Lung (tissue), 12 donors: ENCODE data around the gene PC. TPM values are rescaled to one million over a fixed set of nuclear protein-coding genes. Genes with fewer than 3 reads are reported as not detected.

Experiments
- ATAC-seq: fragments of 200-7000 bp; cut with Tn5 transposase; one replicate; pipeline ENCODE4 v1.9.1; 2020; ENCODE audit warnings: moderate number of reproducible peaks; ENCODE audit not compliant: insufficient read depth, low FRiP score
- DNase-seq, 3 donors: peaks; one replicate each; pipeline ENCODE4 v3.0.0-alpha.2; 2013 to 2017
- H3K27ac ChIP-seq, 2 donors: one replicate each; pipeline ENCODE4 v1.5.1; 2013; ENCODE audit warnings: mild to moderate bottlenecking in 2 of 2, moderate library complexity in 2 of 2, control low read depth in 1 of 2, inconsistent platforms in 1 of 2, low read depth in 1 of 2, low read length in 1 of 2
- H3K27me3 ChIP-seq, 3 donors: one replicate each; pipeline ENCODE4 v1.5.1; 2013; ENCODE audit warnings: low read length in 2 of 3; ENCODE audit not compliant: control insufficient read depth in 3 of 3, insufficient read depth in 3 of 3
- H3K36me3 ChIP-seq, 4 donors: one replicate each; pipeline ENCODE4 v1.5.1; 2013; ENCODE audit warnings: low read length in 4 of 4, mild to moderate bottlenecking in 1 of 4, moderate library complexity in 1 of 4; ENCODE audit not compliant: control insufficient read depth in 4 of 4, insufficient read depth in 4 of 4
- H3K4me1 ChIP-seq, 5 donors: one replicate each; pipeline ENCODE4 v1.5.1; 2013; ENCODE audit warnings: low read length in 5 of 5, mild to moderate bottlenecking in 2 of 5, moderate library complexity in 1 of 5; ENCODE audit not compliant: control insufficient read depth in 5 of 5, insufficient read depth in 5 of 5
- H3K4me3 ChIP-seq: one replicate; pipeline ENCODE4 v1.5.1; 2013; ENCODE audit warnings: mild to moderate bottlenecking, control low read depth, moderate library complexity
- H3K9ac ChIP-seq, 2 donors: one replicate each; pipeline ENCODE4 v1.5.1; 2013; ENCODE audit warnings: low read length in 2 of 2, control low read depth in 1 of 2; ENCODE audit not compliant: insufficient read depth in 1 of 2
- H3K9me3 ChIP-seq, 4 donors: one replicate each; pipeline ENCODE4 v1.5.1; 2013; ENCODE audit warnings: low read length in 3 of 4, mild to moderate bottlenecking in 1 of 4, moderate library complexity in 1 of 4; ENCODE audit not compliant: control insufficient read depth in 4 of 4, insufficient read depth in 3 of 4
- WGBS, 2 donors: extraction: QIAGEN DNeasy Blood & Tissue Kit; methylation state at CpG; one replicate each; pipeline ENCODE4 v1.1.7; 2013; 5-methylcytosine and 5-hydroxymethylcytosine counted together
- polyA plus RNA-seq, 2 donors: library from polyadenylated mRNA; stranded (reverse); fragments of 200-250 nt; gene quantifications; one replicate each; pipeline ENCODE4 v1.2.1, GENCODE V29; 2013
- total RNA-seq, 2 donors: library from RNA; depleted of rRNA in 1 of 2; stranded (reverse); fragments of >200 nt in 1 of 2; gene quantifications; one replicate each; pipeline ENCODE4 v1.2.1, GENCODE V29; 2014 to 2021
- TF ChIP-seq, protein P1 (sequence below): IDR thresholded peaks from 2 replicates; pipeline ENCODE4 v1.5.1; 2012; ENCODE audit warnings: mild to moderate bottlenecking; ENCODE audit errors: control extremely low read depth, extremely low read depth
- donor health status: control.
- donor health status: control.
- donor health status: Bipolar disorder and iron deficiency.
- donor health status: healthy.
- donor health status: DM: yes; HTN: yes; CAD: no.

PC gene
- total and polyA plus RNA-seq, 4 donors: 5.5 to 32.5 (median 12.0) TPM

DNA sequence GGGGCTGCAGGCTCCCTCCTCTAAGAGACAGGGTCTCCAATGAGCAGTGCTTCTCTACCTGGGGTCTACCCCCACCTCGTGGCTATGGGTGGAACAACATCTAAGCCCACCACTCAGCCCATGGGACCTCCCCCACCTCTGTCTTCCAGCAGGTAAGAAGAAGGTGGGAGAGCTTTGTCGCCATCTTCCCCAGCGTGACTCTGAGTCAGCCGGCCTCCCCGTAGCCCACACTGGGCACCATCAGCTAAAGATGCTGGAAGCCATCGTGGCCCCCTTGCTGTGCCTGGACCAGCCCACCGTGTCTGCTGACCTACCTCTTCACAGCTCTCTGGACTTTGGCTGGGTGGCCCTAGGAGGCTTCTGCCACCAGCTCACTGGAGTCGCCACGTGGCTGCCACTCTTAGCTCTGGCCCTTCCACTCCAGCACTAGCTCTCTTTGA, 17.9 kb upstream of the PC start:
- WGBS, 2 donors: 55 to 56% methylated on average over 9 of the region's 9 CpGs
- TF ChIP-seq, protein P1, sequence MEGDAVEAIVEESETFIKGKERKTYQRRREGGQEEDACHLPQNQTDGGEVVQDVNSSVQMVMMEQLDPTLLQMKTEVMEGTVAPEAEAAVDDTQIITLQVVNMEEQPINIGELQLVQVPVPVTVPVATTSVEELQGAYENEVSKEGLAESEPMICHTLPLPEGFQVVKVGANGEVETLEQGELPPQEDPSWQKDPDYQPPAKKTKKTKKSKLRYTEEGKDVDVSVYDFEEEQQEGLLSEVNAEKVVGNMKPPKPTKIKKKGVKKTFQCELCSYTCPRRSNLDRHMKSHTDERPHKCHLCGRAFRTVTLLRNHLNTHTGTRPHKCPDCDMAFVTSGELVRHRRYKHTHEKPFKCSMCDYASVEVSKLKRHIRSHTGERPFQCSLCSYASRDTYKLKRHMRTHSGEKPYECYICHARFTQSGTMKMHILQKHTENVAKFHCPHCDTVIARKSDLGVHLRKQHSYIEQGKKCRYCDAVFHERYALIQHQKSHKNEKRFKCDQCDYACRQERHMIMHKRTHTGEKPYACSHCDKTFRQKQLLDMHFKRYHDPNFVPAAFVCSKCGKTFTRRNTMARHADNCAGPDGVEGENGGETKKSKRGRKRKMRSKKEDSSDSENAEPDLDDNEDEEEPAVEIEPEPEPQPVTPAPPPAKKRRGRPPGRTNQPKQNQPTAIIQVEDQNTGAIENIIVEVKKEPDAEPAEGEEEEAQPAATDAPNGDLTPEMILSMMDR: no peak

DNA sequence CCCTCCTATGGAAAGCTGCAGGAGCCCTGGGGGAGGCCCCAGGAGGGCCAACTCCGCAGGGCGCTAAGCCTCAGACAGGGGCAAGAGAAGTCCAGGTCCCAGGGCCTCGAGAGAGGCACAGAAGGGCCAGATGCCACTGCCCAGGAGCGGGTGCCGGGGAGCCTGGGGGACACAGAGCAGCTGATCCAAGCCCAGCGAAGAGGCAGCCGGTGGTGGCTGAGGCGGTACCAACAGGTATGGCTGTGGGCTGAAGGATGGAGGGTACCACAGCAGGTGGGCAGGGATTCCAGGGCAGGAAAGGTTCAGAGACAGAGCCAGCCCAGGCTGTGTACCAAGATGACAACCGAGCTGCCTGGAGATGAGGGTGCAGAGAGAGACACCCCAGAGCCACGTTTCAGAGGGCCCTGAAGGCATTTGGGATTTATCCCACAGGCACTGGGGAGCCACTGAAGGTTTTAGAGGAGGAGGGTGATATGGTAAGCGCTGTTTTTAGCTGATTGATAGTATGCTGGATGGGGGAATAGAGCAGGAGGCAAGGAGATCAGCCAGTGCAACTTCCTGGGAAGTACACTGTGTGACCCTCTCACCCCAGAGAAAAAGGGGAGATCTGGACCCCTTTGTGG, 17.3 kb upstream of the PC start:
- H3K27me3 ChIP-seq: peaks cover 0 to 1% (median 0%) of the 10 kb centered on the region in 3 donors
- H3K9me3 ChIP-seq: peaks cover 0 to 10% (median 1%) of the 10 kb centered on the region in 4 donors
- DNase-seq: no peak
- TF ChIP-seq, protein P1: no peak
- WGBS, 2 donors: 71 to 73% methylated on average over 11 of the region's 11 CpGs
- H3K9ac ChIP-seq: no peak overlapping the region
- no peaks in the 10 kb centered on the region for H3K36me3 ChIP-seq
- peaks cover 0 to 5% (median 0%) of the 10 kb centered on the region in 5 donors for H3K4me1 ChIP-seq
- no peak overlapping the region for H3K4me3 ChIP-seq
- no peak overlapping the region for H3K27ac ChIP-seq
- no peak for ATAC-seq

More for the DNA sequence above, 17.9 kb upstream of the PC start:
- Histone ChIP-seq H3K4me1 (peaks cover 0 to 4% (median 0%) of the 10 kb centered on the region in 5 donors), H3K36me3 (no peaks in the 10 kb centered on the region), H3K27ac (no peak overlapping the region), H3K9ac (no peak overlapping the region), H3K4me3 (no peak overlapping the region), H3K9me3 (peaks cover 0 to 10% (median 1%) of the 10 kb centered on the region in 4 donors), H3K27me3 (no peaks in the 10 kb centered on the region)
- ATAC-seq (no peak), DNase-seq (peak; percentile 15 to 39 (median 37))

DNA sequence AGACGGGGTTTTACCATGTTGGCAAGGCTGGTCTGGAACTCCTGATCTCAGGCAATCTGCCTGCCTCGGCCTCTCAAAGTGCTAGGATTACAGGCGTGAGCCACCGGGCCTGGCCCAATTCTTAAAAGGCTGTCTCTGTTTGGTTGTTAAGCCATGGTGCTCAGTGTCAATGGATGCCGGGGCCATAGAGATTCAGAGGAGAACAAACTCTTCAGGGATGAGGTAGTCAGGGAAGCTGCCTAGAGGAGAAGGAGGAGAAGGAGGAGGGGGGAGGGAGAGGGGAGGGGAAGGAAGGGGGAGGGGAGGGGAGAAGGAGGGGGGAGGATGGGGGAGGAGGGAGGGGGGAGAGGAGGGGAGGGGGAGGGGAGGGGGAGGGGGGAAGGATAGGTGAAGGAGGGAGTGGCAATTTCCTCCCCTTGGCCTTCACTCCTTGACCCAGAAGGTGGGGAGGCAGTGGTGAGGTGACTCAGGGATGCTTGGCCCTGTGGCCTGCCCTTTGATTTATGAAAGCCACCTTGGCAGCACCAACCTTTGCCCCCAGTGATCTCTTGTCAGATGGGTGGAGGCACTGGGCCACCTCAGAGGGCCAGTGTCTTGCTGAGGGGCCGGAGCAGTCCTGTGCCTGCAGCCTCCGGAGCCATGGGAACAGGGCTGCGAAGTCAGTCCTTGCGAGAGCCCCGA, 16.7 kb upstream of the PC start, which contains the start of gene C11orf86:
Gene C11orf86, plus strand, starts transcription at position 581 of the 681 bp plus-strand sequence. Its CDS starts 59 bp downstream, at position 640.
- no peak for DNase-seq
- H3K4me1 ChIP-seq: peaks cover 0 to 5% (median 0%) of the 10 kb centered on the region in 5 donors
- 84 to 87% methylated on average over 10 of the region's 10 CpGs for WGBS, 2 donors
- H3K9me3 ChIP-seq: peaks cover 0 to 10% (median 1%) of the 10 kb centered on the region in 4 donors
- no peak within 1 kb of the TSS for H3K27ac ChIP-seq
- TF ChIP-seq, protein P1: no peak
- no peak within 1 kb of the TSS for H3K9ac ChIP-seq
- H3K36me3 ChIP-seq: no peaks in the 10 kb centered on the region
- ATAC-seq: no peak
- H3K4me3 ChIP-seq: no peak within 1 kb of the TSS
- H3K27me3 ChIP-seq: peaks cover 0 to 3% (median 0%) of the 10 kb centered on the region in 3 donors
